DMS53 treated with DMSO at 0.1 percent for 48 hours (cell line): ENCODE data around the gene TXNL4A.

Source experiments
- DNase-seq: peaks from one replicate; lab custom pipeline; 2025; ENCODE audit not compliant: unreplicated experiment; lab: John Stamatoyannopoulos, UW

TXNL4A gene

GRCh38 chr18:79936641-79937040, 51.7 kb downstream of the TXNL4A start:
- no peak for DNase-seq

- DNase-seq, result no peak
These were observed 52.4 kb downstream of the TXNL4A start for GRCh38 chr18:79935925-79936324.

GRCh38 chr18:79935499-79935898, 52.9 kb downstream of the TXNL4A start:
- DNase-seq, result no peak

- DNase-seq, result no peak
These were observed 53.3 kb downstream of the TXNL4A start for GRCh38 chr18:79935098-79935480.

- DNase-seq, result no peak
These were observed 53.9 kb downstream of the TXNL4A start for GRCh38 chr18:79934311-79935097.

- DNase-seq, result no peak
These were observed 54.6 kb downstream of the TXNL4A start for GRCh38 chr18:79933765-79934164.

- DNase-seq, result no peak
These were observed 55.5 kb downstream of the TXNL4A start for GRCh38 chr18:79932907-79933306.

- DNase-seq, result no peak
These were observed 56.9 kb downstream of the TXNL4A start for GRCh38 chr18:79931475-79931874.

GRCh38 chr18:79930020-79930642, 58.2 kb downstream of the TXNL4A start:
- no peak for DNase-seq

- no peak for DNase-seq
These were observed 59.8 kb downstream of the TXNL4A start for GRCh38 chr18:79928563-79928960.

- DNase-seq, result no peak
These were observed 60.5 kb downstream of the TXNL4A start for GRCh38 chr18:79927607-79928562.

- no peak for DNase-seq
These were observed 61.4 kb downstream of the TXNL4A start for GRCh38 chr18:79926715-79927606.

GRCh38 chr18:79926306-79926705, 62.1 kb downstream of the TXNL4A start:
- no peak for DNase-seq

- no peak for DNase-seq
These were observed 63.3 kb downstream of the TXNL4A start for GRCh38 chr18:79924814-79925731.

GRCh38 chr18:79923896-79924585, 64.3 kb downstream of the TXNL4A start:
- DNase-seq, result no peak

- no peak for DNase-seq
These were observed 65.4 kb downstream of the TXNL4A start for GRCh38 chr18:79922971-79923411.

GRCh38 chr18:79921984-79922965, 66.1 kb downstream of the TXNL4A start:
- DNase-seq, result no peak
